Renal cortical epithelial cell (primary cell): ENCODE results near the gene ZNF529. TPM values are rescaled to one million over a fixed set of nuclear protein-coding genes. Genes with fewer than 3 reads are reported as not detected.
"Not testable (repeated sequence)": the region's sequence is repeated elsewhere in the genome, so short reads cannot be mapped to it uniquely, and the experiment has no call there.

Experiments used
- DNase-seq: peaks from one replicate; pipeline ENCODE4 v3.0.0-alpha.2; 2011; ENCODE audit warnings: low read depth
- total RNA-seq: library from RNA; depleted of rRNA; stranded (reverse); fragments of >200 nt; gene quantifications from 2 replicates; pipeline ENCODE4 v1.2.3, GENCODE V29; 2014

Gene ZNF529
- 8.2 and 16.7 TPM in 2 replicates for total RNA-seq

GRCh38 chr19:36573020-36573894, at the start of gene ZNF529:
Gene ZNF529, minus strand, starts transcription at chr19:36573292. Its CDS starts 946 bp downstream, at chr19:36572346.
- DNase-seq: peak; percentile 84

- no peak for DNase-seq
Measured at GRCh38 chr19:36605877-36606478, 32.9 kb upstream of the ZNF529 start.

GRCh38 chr19:36605101-36605876, 32.2 kb upstream of the ZNF529 start, which contains the start of gene ZNF382:
Gene ZNF382, plus strand, starts transcription at chr19:36605313. Its CDS starts 4,602 bp downstream, at chr19:36609915.
- peak; percentile 30 for DNase-seq

GRCh38 chr19:36604656-36605100, 31.6 kb upstream of the ZNF529 start:
- DNase-seq: peak; percentile 28

- not testable (repeated sequence) for DNase-seq
Measured at GRCh38 chr19:36602681-36603080, 29.6 kb upstream of the ZNF529 start.

- no peak for DNase-seq
Measured at GRCh38 chr19:36579255-36579654, 6.2 kb upstream of the ZNF529 start.

GRCh38 chr19:36577271-36577996, 4.3 kb upstream of the ZNF529 start:
- DNase-seq: no peak

GRCh38 chr19:36574741-36575140, 1.6 kb upstream of the ZNF529 start:
- no peak for DNase-seq

- peak; percentile 37 for DNase-seq
Measured at GRCh38 chr19:36573895-36574720, 1.0 kb upstream of the ZNF529 start.

- DNase-seq: peak; percentile 50
Measured at GRCh38 chr19:36572593-36573019, 486 bp downstream of the ZNF529 start.

GRCh38 chr19:36564391-36564790, 8.7 kb downstream of the ZNF529 start:
- no peak for DNase-seq

- peak; percentile 13 for DNase-seq
Measured at GRCh38 chr19:36547001-36547732, 25.9 kb downstream of the ZNF529 start.

GRCh38 chr19:36528921-36529518, 44.1 kb downstream of the ZNF529 start:
- no peak for DNase-seq

- DNase-seq: peak; percentile 95
Measured at GRCh38 chr19:36528194-36528920, 44.7 kb downstream of the ZNF529 start, which contains the start of gene ZNF260. Gene ZNF260, minus strand, starts transcription at chr19:36528271. Its CDS starts 13,033 bp downstream, at chr19:36515238.

- no peak for DNase-seq
Measured at GRCh38 chr19:36527873-36528193, 45.3 kb downstream of the ZNF529 start.

- DNase-seq: no peak
Measured at GRCh38 chr19:36527341-36527740, 45.8 kb downstream of the ZNF529 start.

- DNase-seq: no peak
Measured at GRCh38 chr19:36526581-36526980, 46.5 kb downstream of the ZNF529 start.

GRCh38 chr19:36524617-36525016, 48.5 kb downstream of the ZNF529 start:
- DNase-seq: no peak
